Left hindlimb (tissue), 1 donor: ENCODE measurements around the gene SNRPD3.
"Not testable (repeated sequence)": the region's sequence is repeated elsewhere in the genome, so short reads cannot be mapped to it uniquely, and the experiment has no call there.

Experiments
- DNase-seq: peaks from one replicate; pipeline ENCODE4 v3.0.0-alpha.2; 2018

Gene SNRPD3

DNA sequence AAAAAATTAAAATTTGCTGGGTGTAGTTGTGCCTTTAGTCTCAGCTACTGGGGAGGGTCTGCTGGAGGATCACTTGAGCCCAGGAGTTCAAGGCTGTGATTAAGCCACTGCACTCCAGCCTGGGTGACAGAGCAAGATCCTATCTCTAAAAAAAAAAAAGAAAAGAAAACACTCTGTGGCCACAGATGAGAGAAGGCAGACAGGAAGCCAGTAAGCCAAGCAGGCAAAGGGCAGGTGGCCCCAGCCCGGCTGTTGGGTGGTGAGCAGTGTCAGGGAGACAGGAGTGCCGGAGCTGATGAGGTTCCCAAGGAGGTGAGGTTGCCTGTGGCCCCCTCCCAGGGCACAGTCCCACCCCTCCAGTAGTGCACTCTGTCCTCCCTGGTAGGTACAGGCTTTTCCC lies 66.8 kb downstream of the SNRPD3 start:
- not testable (repeated sequence) for DNase-seq
